ENCODE data around the gene STIM2. TPM values are rescaled to one million over a fixed set of nuclear protein-coding genes. Genes with fewer than 3 reads are reported as not detected.
A peak's percentile ranks its signal among the peaks of the same experiment; 100 is the strongest.

STIM2 gene
- total RNA-seq, 4 donors from 2014 or later = 3.4 to 13.4 (median 8.2) TPM

- no peak overlapping the region for H3K4me3 ChIP-seq
- H3K4me1 ChIP-seq = no peaks in the 10 kb centered on the region
- no peak overlapping the region for H3K27ac ChIP-seq
- DNase-seq = no peak
- 61 to 83% methylated on average over 1 to 2 of the region's 2 CpGs for WGBS, 2 donors
- H3K9me3 ChIP-seq = no peaks in the 10 kb centered on the region
- intact Hi-C loops (cut with DNase I) = no loop called here
- peaks cover 0 to 19% (median 0%) of the 10 kb centered on the region in 4 donors for H3K27me3 ChIP-seq
- TF ChIP-seq POLR2A (IDR thresholded peaks at IDR 0.05) = no peak
- no peak for TF ChIP-seq CTCF (IDR thresholded peaks at IDR 0.05)
- no peaks in the 10 kb centered on the region for H3K36me3 ChIP-seq
Measured at GRCh38 chr4:27042411-27042810, 181.8 kb downstream of the STIM2 start.

GRCh38 chr4:27043200-27043599, 182.6 kb downstream of the STIM2 start:
- no peaks in the 10 kb centered on the region for H3K36me3 ChIP-seq
- no peak overlapping the region for H3K27ac ChIP-seq
- DNase-seq = no peak
- H3K27me3 ChIP-seq = peaks cover 0 to 26% (median 0%) of the 10 kb centered on the region in 4 donors
- no peak overlapping the region for H3K4me3 ChIP-seq
- no peak for TF ChIP-seq POLR2A (IDR thresholded peaks at IDR 0.05)
- TF ChIP-seq CTCF (IDR thresholded peaks at IDR 0.05) = no peak
- 60 to 81% methylated on average over 1 of the region's 1 CpG for WGBS, 2 donors
- intact Hi-C loops (cut with DNase I) = no loop called here
- H3K4me1 ChIP-seq = peaks cover 0 to 1% (median 0%) of the 10 kb centered on the region in 3 donors
- H3K9me3 ChIP-seq = no peaks in the 10 kb centered on the region

DNA sequence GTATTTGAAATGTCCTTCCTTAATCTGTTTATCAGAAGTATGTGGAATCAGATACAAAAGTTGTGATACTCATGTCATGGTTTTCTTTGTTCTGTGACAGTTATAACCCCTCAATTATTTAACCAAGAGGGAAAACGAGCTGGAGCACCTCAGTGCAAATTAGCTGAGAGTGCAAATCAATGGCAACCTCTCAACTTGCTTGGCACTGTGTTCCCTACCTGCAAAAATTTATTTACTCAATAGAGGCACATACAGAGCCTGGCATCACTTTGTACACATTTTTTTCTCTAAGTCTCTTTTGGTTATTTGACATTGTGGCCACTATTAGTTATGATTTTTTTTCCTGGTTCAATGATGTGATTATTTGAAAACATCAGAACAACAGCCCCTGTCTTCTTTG, 186.2 kb downstream of the STIM2 start:
- DNase-seq = no peak
- H3K9me3 ChIP-seq = no peaks in the 10 kb centered on the region
- no peaks in the 10 kb centered on the region for H3K36me3 ChIP-seq
- H3K27ac ChIP-seq = no peak overlapping the region
- WGBS, 2 donors = 13 to 17% methylated on average over 1 of the region's 1 CpG
- H3K27me3 ChIP-seq = peaks cover 0 to 55% (median 0%) of the 10 kb centered on the region in 4 donors
- H3K4me1 ChIP-seq = peaks cover 0 to 9% (median 0%) of the 10 kb centered on the region in 3 donors
- TF ChIP-seq CTCF (IDR thresholded peaks at IDR 0.05) (no peak), POLR2A (IDR thresholded peaks at IDR 0.05) (no peak)
- intact Hi-C loops (cut with DNase I) = no loop called here
- H3K4me3 ChIP-seq = no peak overlapping the region

DNA sequence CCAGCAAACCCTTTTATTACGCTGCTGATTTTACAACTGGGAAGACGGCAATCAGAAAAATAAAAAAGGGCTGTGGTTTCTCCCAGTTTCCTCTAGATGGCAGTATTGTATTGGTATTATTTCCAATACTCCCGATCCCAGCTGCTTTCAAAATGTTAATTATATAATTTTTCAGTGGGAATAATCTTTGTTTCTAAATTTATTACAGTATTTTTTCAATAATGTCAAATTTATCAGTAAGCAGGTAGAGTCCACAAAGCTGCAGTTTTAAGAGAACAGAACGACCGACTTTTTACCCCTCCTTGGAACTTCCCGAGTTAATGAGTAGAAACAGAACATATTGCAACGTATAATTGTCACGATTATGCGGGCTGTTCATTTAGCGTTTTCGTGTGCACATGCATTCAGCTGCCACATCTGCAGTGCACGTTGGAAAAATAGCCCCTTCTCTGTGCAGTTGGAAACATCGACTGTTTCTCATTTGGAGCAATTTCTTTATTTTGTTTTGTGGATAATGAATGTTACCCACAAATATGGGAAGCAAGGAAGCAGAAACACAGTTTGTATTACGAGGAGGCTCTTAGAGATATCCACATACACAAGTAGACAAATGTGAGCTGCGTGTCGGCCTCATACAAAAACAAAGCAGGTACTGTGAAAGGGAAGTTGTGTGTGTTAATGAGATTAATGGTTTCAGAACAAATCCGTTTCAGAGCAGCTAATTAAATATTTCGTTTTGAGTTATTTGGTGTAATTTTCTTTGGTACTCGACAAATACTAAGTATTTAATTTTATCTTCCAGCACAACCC, 188.0 kb downstream of the STIM2 start:
- no peak for TF ChIP-seq POLR2A (IDR thresholded peaks at IDR 0.05)
- peak; percentile 60 to 83 (median 70) for TF ChIP-seq CTCF (IDR thresholded peaks at IDR 0.05)
- Histone ChIP-seq H3K4me1 (peaks cover 0 to 9% (median 0%) of the 10 kb centered on the region in 3 donors), H3K36me3 (no peaks in the 10 kb centered on the region), H3K9me3 (no peaks in the 10 kb centered on the region), H3K27ac (no peak overlapping the region), H3K4me3 (peak overlapping the region in 2 of 4 donors; percentile 28 to 48), H3K27me3 (peaks cover 0 to 67% (median 0%) of the 10 kb centered on the region in 4 donors)
- whole genome bisulfite sequencing, 2 donors = 22 to 25% methylated on average over 19 of the region's 19 CpGs
- no peak for DNase-seq
- intact Hi-C loops (cut with DNase I) = no loop called here

GRCh38 chr4:27049239-27049829, 188.7 kb downstream of the STIM2 start:
- 58 to 59% methylated on average over 2 to 8 of the region's 8 CpGs for WGBS, 2 donors
- H3K36me3 ChIP-seq = no peaks in the 10 kb centered on the region
- DNase-seq = no peak
- TF ChIP-seq POLR2A (IDR thresholded peaks at IDR 0.05) (no peak), CTCF (IDR thresholded peaks at IDR 0.05) (no peak)
- H3K27ac ChIP-seq = no peak overlapping the region
- no peaks in the 10 kb centered on the region for H3K9me3 ChIP-seq
- peaks cover 0 to 9% (median 0%) of the 10 kb centered on the region in 3 donors for H3K4me1 ChIP-seq
- H3K27me3 ChIP-seq = peaks cover 0 to 66% (median 0%) of the 10 kb centered on the region in 4 donors
- intact Hi-C loops (cut with DNase I) = no loop called here
- H3K4me3 ChIP-seq = no peak overlapping the region

All from esophagus squamous epithelium (tissue), 5 donors.